ENCODE measurements around the gene TEX2. TPM values are rescaled to one million over a fixed set of nuclear protein-coding genes. Genes with fewer than 3 reads are reported as not detected.

Gene TEX2
- 10 to 100 TPM; 40.7 to 54.8 TPM for total RNA-seq
- long read RNA-seq, full-length matches to known transcripts = 9 of 82 reads
- long read RNA-seq, partial matches to known transcripts = 66 of 82 reads
- long read RNA-seq, other reads (novel, unspliced or antisense) = 7 of 82 reads

- intact Hi-C loops (cut with DNase I) = loop anchor here (5.0 to 10.0 kb wide), 2 partner anchors 108 to 116 kb away; no protein-coding TSS in a partner anchor
- peak; percentile 95 to 97 for ATAC-seq
- DNase-seq = peak; percentile 94
Measured at GRCh38 chr17:64263000-64263766, at the start of gene TEX2. Gene TEX2, minus strand, starts transcription at chr17:64263260. Its CDS starts 49,043 bp downstream, at chr17:64214217.

DNA sequence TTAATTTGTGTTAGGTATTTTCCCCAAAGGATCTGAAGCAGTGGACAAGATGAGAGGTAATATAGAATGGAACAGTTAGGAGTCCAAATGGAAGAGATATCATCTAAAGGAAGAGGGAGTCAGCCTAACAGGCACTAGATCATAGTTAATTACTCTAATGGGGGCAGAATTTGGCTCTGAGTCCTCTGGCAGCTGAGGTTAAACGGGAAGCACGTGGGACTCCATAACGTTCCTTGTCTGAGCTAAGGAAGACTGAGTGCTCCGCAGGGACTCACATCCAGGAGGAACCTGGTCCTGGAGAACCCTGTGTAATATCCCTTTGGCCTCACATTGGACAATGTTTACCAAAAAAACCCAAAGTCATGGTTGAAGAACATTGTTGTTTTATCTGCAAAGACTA is 46.6 kb upstream of the TEX2 start:
- ATAC-seq (peak; percentile 49 to 54), DNase-seq (peak; percentile 40)
- intact Hi-C loops (cut with DNase I) = loop anchor here in 1 of 2 donors (5.0 kb wide), 1 partner anchor 108 kb away; no protein-coding TSS in a partner anchor

GRCh38 chr17:64309021-64309420 is 46.0 kb upstream of the TEX2 start:
- DNase-seq = no peak
- no peak for ATAC-seq
- intact Hi-C loops (cut with DNase I) = loop anchor here in 1 of 2 donors (5.0 kb wide), 1 partner anchor 108 kb away; no protein-coding TSS in a partner anchor

DNA sequence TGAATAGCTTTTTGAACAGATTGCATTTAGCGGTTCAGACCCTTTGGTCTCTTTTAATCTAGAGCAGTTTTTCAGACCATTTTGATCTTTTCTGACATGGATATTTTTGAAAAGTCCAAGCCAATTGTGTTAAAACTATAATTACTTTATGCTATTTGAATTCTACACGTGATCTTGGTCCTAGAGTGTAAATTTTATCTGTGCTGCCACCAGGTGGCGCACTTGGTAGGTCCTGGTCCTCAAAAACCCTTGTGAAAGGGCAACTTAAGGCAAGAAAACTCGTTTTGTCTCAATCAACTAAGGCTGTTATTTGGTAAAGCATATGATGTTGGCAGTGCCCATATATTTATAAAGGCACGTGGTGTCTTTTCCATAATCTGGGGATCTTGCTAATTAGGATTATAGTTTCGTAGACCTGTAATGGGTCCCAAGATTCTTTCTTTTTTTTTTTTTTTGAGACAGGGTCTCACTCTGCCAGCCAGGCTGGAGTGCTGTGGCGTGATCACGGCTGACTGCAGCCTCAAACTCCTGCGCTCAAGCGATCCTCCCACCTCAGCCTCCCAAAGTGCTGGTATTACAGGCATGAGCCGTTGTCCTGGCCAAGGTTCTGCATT is 43.9 kb upstream of the TEX2 start:
- peak; percentile 50 to 60 for ATAC-seq

DNA sequence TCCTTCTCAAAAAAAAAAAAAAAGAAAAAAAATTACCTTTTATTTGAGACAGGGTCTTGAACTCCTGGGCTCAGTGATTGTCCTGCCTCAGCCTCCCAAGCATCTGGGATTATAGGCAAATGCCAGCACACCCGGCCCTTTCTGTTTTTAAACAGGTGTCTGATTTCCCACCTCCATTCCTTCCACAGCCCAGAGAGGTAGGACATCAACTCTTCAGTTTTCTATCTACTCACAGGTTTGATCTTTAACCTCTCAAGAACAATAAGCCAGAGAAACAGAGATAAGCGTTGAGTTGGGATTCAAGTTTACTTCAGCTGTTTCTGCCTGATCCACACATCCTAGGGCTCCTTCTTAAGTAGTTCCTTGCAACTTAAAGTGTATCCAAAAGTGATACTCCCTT is 41.5 kb upstream of the TEX2 start:
- DNase-seq (no peak), ATAC-seq (no peak)
- intact Hi-C loops (cut with DNase I) = no loop called here

More for the DNA sequence above, 43.9 kb upstream of the TEX2 start:
- intact Hi-C loops (cut with DNase I) = loop anchor here in 1 of 2 donors (5.0 kb wide), 1 partner anchor 110 kb away; no protein-coding TSS in a partner anchor
- peak; percentile 72 for DNase-seq

- ATAC-seq (no peak), DNase-seq (no peak)
- intact Hi-C loops (cut with DNase I) = no loop called here
Measured at GRCh38 chr17:64300699-64300965, 37.6 kb upstream of the TEX2 start.

GRCh38 chr17:64297467-64298088 is 34.5 kb upstream of the TEX2 start:
- DNase-seq (no peak), ATAC-seq (no peak)

GRCh38 chr17:64296246-64296645 is 33.2 kb upstream of the TEX2 start:
- DNase-seq = no peak
- no peak for ATAC-seq

More at GRCh38 chr17:64297467-64298088, 34.5 kb upstream of the TEX2 start:
- intact Hi-C loops (cut with DNase I) = no loop called here

DNA sequence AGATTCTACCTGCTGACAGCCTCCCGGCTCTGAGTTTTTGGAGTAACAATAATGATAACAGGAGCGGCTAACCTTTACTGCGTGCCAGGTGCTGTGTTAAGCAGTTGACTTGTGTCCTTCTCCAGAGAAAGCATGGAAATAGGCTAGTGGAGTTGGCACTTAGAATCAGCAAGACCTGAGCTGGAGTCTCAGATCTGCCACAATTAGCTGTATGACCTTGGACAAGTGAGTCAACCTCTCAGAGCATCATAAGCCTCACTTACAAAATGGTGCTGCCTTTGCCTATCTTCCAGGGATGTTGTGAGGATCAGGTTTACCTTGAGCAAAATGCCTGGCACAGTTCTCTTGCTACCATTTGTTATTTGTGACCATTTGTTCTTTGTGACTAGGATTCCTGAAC is 32.1 kb upstream of the TEX2 start:
- DNase-seq = no peak
- intact Hi-C loops (cut with DNase I) = no loop called here
- no peak for ATAC-seq

More at GRCh38 chr17:64296246-64296645, 33.2 kb upstream of the TEX2 start:
- intact Hi-C loops (cut with DNase I) = no loop called here

DNA sequence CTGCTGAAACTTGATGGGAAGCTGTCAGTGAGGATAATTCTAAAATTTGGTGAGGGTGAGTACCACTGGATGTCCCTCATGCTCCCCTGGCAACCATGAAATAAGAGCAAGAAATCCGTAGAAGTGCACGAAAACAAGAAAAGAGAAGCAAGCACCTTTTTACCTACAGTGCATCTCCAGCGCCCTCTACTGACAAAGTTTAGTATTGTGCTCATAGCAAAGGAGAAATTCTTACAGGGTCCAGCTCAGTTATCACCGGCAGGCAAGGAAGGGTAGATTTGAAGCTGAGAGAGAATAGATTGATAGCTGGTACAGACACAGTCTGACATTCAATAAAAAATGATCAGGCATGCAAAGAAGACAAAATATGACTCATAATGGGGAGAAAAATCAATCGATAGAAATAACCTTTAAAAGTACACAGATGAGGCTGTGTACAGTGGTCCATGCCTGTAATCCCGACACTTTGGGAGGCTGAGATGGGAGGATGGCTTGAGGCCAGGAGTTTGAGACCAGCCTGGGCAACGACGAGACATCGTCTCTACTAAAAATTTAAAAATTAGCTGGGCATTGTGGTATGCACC is 28.3 kb upstream of the TEX2 start:
- ATAC-seq = no peak
- intact Hi-C loops (cut with DNase I) = no loop called here
- no peak for DNase-seq

DNA sequence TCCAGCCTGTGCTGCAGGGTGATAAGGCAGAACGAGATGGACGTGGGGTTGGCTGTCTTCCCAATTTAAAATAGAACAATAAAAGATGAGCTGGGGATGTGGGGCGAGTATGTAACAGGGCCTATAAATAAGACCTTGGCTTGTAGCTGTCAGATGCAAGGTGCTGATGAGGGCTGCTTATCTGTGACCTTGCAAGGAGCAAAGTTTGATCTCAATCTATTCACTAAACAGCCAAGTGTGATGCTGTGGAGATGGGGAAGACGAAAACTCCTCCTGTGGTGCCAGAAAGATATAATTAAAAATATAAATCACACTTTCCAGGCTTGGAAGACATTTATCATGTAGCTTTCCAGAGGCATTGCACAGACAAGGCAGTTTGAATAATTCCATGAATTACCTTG is 26.7 kb upstream of the TEX2 start:
- ATAC-seq = peak in 1 of 2 donors; percentile 43
- intact Hi-C loops (cut with DNase I) = loop anchor here in 1 of 2 donors (10.0 kb wide), 2 partner anchors 225 to 265 kb away; partner anchors contain the start of gene ICAM2
- DNase-seq = no peak

- DNase-seq (no peak), ATAC-seq (peak in 1 of 2 donors; percentile 10)
- intact Hi-C loops (cut with DNase I) = loop anchor here in 1 of 2 donors (10.0 kb wide), 2 partner anchors 218 to 258 kb away; partner anchors contain the start of gene ICAM2
Measured at GRCh38 chr17:64282753-64283080, 19.7 kb upstream of the TEX2 start.

DNA sequence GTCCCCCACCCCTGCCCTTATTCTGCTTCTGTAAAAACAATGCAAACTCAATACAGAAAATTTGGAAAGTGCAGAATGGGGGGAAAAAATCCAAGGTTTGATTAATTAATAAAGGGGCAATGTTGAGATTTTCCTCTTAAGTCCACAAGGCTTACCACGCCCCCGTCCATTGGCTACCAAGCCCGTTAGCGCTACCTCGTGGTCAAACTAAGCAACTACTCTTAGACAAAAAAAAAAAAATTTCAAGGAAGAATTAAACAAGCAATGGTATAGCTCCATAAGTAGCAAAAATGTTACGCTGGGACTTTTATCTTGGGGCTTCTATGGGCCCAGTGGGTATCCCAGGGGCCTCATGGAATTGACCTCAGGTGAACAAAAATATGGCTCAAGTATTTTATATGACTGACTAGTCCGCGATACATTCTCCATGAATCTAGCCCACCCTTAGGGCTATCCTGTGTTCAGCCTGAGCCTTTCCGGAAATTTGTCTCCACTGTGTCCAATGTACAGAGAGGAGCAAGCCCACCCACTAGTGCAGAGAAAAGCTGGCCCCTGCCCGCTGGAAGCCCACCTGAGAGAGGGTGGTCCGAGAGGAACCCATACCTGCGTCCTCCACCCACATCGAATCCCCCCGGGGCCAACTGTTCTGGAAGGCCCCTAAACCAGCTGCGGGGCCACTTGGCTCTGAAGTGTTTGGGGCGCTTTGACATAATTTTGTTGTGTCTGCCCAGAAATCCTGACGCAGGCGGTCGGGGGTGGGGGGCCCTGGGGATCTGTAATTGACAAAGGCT is 19.1 kb upstream of the TEX2 start:
- DNase-seq (peak; percentile 65), ATAC-seq (peak; percentile 36 to 39)
- intact Hi-C loops (cut with DNase I) = loop anchor here in 1 of 2 donors (10.0 kb wide), 2 partner anchors 217 to 257 kb away; partner anchors contain the start of gene ICAM2

GRCh38 chr17:64278614-64279013 is 15.6 kb upstream of the TEX2 start:
- intact Hi-C loops (cut with DNase I) = loop anchor here in 1 of 2 donors (10.0 kb wide), 1 partner anchor 74 kb away; no protein-coding TSS in a partner anchor
- DNase-seq (no peak), ATAC-seq (peak in 1 of 2 donors; percentile 40)

- intact Hi-C loops (cut with DNase I) = loop anchor here in 1 of 2 donors (2.0 to 10.0 kb wide), 2 partner anchors 73 to 125 kb away; no protein-coding TSS in a partner anchor
- DNase-seq (no peak), ATAC-seq (peak; percentile 64 to 75)
Measured at GRCh38 chr17:64277831-64278562, 14.9 kb upstream of the TEX2 start.

- DNase-seq (no peak), ATAC-seq (no peak)
- intact Hi-C loops (cut with DNase I) = loop anchor here in 1 of 2 donors (2.0 to 10.0 kb wide), 2 partner anchors 72 to 124 kb away; no protein-coding TSS in a partner anchor
Measured at GRCh38 chr17:64276961-64277505, 14.0 kb upstream of the TEX2 start.

DNA sequence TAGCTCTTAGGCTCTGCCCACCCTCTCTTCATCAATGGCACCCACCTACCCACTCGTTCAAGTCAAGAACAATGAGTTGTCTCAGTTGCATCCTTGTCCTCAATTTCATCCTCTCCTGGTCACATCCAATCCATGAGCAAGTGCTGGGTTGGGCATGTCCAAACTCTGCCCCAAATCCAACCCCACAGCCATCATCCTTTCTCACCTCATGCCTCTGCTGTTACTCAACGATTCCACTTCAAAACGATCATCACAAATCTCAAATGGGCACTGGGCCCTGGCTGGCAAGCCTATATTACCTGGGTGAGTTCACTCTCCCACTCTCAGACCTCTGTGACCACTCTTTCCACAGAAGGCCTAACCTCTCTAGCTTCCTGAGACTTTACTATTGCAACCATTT is 12.0 kb upstream of the TEX2 start:
- no peak for ATAC-seq
- intact Hi-C loops (cut with DNase I) = loop anchor here in 1 of 2 donors (10.0 kb wide), 1 partner anchor 70 kb away; no protein-coding TSS in a partner anchor
- no peak for DNase-seq
